ENCODE measurements around the gene TFF1. TPM values are rescaled to one million over a fixed set of nuclear protein-coding genes. Genes with fewer than 3 reads are reported as not detected.
A peak's percentile ranks its signal among the peaks of the same experiment; 100 is the strongest.

TFF1 gene
- total RNA-seq, 2 experiments from 2014 or later = not detected

- no peaks in the 10 kb centered on the region for H3K9me3 Mint-ChIP-seq
- H3K4me3 Mint-ChIP-seq = peak overlapping the region; percentile 6
- H3K36me3 Mint-ChIP-seq = peaks cover 1% of the 10 kb centered on the region
- H3K27ac Mint-ChIP-seq = peak overlapping the region; percentile 28
- peak; percentile 78 for DNase-seq
- peak; percentile 99 for ATAC-seq (ENCODE audit: low read depth)
- H3K27me3 Mint-ChIP-seq = peaks cover 8% of the 10 kb centered on the region
- peaks cover 4% of the 10 kb centered on the region for H3K4me1 Mint-ChIP-seq
- POLR2A ChIA-PET = interaction anchor here (2.0 kb wide), 1 partner anchor 66 kb away, joined by 6 read pairs; the partner anchor contains the start of gene UBASH3A
Measured at GRCh38 chr21:42337830-42338728, 28.3 kb downstream of the TFF1 start.

DNA sequence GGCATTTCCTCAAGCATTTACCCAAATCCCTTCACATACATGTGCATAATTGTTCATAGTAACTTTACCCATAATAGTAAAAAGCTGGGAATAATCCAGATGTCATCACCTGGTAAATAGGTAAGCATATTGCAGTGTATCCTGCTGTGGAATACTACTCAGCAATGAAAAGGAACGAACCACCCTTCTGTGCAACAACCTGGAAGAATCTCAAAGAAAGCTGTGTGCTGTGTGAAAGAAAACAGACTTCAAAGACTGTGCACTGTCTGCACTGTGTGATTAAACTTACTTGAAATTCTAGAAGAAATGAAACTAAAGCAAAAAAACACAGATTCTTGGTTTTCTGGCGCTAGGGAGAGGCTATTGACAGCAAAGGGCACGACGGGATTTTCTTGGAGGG is 29.1 kb downstream of the TFF1 start:
- Mint-ChIP-seq H3K4me3 (no peak overlapping the region), H3K4me1 (peaks cover 4% of the 10 kb centered on the region), H3K27ac (no peak overlapping the region), H3K36me3 (peaks cover 1% of the 10 kb centered on the region), H3K9me3 (no peaks in the 10 kb centered on the region), H3K27me3 (peaks cover 13% of the 10 kb centered on the region)
- POLR2A ChIA-PET = interaction anchor here (2.0 kb wide), 1 partner anchor 67 kb away, joined by 6 read pairs; the partner anchor contains the start of gene UBASH3A
- ATAC-seq (ENCODE audit: low read depth) = no peak
- no peak for DNase-seq

GRCh38 chr21:42336054-42336453 is 30.3 kb downstream of the TFF1 start:
- ATAC-seq (ENCODE audit: low read depth) (no peak), DNase-seq (no peak)
- Mint-ChIP-seq H3K9me3 (peaks cover 9% of the 10 kb centered on the region), H3K27me3 (peaks cover 19% of the 10 kb centered on the region), H3K27ac (no peak overlapping the region), H3K36me3 (peaks cover 6% of the 10 kb centered on the region), H3K4me1 (peaks cover 4% of the 10 kb centered on the region), H3K4me3 (no peak overlapping the region)
- POLR2A ChIA-PET = interaction anchor here (0.6 kb wide), 1 partner anchor 332 kb away, joined by 4 read pairs; no protein-coding TSS in a partner anchor

DNA sequence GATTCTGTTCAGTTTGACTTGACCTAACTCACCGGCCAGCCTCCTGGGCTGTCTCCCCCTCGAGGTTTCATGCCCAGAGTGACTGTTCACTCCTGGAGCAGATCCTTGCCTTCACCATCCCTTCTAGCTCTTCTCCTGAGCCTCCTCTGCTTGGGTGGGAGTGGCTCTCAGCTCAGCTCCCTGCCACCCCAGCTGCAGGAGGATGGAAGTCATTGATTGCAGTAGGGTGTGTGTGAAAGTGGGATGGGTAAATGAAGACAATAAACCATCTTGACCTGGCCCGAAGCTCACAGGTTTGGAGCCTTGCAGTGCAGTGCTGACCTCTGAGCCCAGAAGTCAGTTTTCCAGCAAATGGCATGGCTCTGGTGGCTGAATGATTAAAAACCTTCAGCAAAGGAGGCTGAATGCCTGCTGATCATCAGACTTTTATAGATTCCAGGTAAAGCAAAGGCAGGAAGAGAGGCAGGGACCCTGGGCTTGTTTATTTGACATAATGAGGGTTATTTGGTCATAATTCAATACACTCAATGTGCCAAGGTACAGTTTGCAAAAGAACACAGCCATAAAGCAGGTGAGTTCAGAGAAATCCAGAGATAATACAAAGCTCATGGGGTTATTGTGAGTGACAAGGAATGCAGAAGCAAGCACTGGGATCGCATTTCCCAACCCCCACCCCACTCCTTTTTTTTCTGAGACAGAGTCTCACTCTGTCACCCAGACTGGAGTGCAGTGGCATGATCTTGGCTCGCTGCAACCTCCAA is 33.6 kb downstream of the TFF1 start:
- no peak overlapping the region for H3K4me3 Mint-ChIP-seq
- H3K4me1 Mint-ChIP-seq = peaks cover 3% of the 10 kb centered on the region
- no peak overlapping the region for H3K27ac Mint-ChIP-seq
- peaks cover 6% of the 10 kb centered on the region for H3K36me3 Mint-ChIP-seq
- peaks cover 35% of the 10 kb centered on the region for H3K27me3 Mint-ChIP-seq
- POLR2A ChIA-PET = interaction anchor here (1.0 kb wide), 1 partner anchor 271 kb away, joined by 4 read pairs; no protein-coding TSS in a partner anchor
- DNase-seq (no peak), ATAC-seq (ENCODE audit: low read depth) (no peak)
- peaks cover 9% of the 10 kb centered on the region for H3K9me3 Mint-ChIP-seq

DNA sequence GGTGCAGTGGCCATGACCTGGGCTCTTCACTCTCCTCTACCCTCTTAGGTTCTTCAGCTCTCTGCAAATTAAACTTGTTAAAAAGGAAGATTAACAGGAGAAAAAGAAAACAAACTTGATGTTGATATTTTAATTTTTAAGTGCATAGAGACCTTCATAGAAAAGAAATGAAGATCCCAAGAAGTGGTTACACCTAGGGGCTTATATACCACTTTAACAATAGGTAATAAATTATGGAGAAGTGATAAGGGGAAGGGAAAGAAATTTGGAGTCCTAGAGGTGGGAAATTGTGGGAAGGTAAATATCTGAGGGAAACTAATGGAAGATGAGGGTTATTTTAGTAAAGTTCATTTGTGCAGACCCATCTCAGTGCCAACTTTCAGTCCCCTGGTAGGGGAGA is 34.7 kb downstream of the TFF1 start:
- Mint-ChIP-seq H3K36me3 (peaks cover 6% of the 10 kb centered on the region), H3K27me3 (peaks cover 42% of the 10 kb centered on the region), H3K9me3 (peaks cover 9% of the 10 kb centered on the region), H3K4me3 (no peak overlapping the region), H3K27ac (no peak overlapping the region), H3K4me1 (no peaks in the 10 kb centered on the region)
- DNase-seq (no peak), ATAC-seq (ENCODE audit: low read depth) (no peak)
- POLR2A ChIA-PET = no interaction called here

DNA sequence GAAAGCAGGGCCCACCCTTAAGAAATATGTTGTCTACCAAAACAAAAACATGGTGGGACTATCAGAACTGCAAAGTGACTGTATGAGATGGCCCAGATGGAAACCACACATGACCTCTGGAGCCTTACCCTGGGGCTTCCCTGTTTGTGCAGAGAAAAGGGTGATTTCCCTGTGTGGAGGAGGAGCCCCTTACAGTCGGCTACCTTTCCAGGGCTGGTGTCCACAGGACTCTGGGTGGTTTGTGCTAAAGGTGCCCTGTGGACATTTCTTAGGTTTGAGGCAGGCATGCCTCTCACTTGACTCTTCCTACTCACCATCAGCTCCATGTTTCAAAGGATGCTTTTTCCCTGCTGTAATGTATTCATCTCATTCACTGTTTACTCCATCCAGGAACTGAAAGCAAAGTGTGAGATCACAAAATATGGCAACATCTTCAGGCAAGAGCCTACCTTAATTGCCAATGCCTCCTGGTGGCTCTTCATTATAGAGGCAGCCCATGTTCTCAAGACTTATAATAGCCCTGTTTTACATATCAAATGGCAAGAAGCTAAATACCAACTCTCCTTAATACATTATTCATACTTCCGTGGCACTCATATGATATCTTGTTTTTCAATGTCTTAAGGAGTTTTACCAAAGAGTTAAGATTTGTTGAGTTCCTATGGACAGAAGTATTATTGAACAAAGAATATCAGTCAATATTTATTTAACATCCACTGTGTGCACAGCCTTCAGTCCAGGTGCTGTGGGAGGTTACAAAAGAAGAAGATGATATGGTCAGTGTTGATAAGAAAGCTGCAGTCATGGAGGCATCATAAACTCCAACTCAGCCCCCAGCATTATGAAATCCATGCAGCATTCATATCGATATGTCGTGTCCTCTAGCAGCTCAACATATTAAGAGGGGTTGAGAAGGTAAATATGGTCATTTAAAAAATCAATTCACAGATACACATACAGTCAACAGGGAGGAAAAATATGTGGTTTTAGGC is 35.7 kb downstream of the TFF1 start:
- Mint-ChIP-seq H3K4me1 (no peaks in the 10 kb centered on the region), H3K36me3 (peaks cover 6% of the 10 kb centered on the region), H3K4me3 (no peak overlapping the region), H3K9me3 (peaks cover 9% of the 10 kb centered on the region), H3K27ac (peak overlapping the region; percentile 3), H3K27me3 (peaks cover 45% of the 10 kb centered on the region)
- POLR2A ChIA-PET = no interaction called here
- DNase-seq = no peak
- ATAC-seq (ENCODE audit: low read depth) = no peak

DNA sequence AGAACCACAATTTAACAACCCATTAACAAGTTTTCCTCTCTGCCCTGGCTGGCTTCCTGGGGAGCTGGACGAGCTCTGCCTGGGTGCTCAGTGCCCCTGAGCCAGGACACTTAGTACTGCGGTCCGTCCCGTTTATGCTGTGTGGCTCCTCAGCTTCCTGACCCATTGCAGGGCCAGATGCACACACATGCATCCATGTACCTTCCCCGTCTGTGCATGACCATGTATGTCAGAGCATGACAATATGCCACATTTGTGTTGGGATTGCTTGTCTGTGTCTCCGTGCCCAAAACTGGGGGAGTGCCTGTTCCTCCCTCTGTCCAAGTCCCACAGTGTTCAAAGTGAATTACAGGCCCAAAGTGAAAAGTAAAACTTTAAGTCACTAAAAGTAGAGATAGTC is 41.4 kb downstream of the TFF1 start:
- no peaks in the 10 kb centered on the region for H3K36me3 Mint-ChIP-seq
- no peaks in the 10 kb centered on the region for H3K9me3 Mint-ChIP-seq
- POLR2A ChIA-PET = no interaction called here

DNA sequence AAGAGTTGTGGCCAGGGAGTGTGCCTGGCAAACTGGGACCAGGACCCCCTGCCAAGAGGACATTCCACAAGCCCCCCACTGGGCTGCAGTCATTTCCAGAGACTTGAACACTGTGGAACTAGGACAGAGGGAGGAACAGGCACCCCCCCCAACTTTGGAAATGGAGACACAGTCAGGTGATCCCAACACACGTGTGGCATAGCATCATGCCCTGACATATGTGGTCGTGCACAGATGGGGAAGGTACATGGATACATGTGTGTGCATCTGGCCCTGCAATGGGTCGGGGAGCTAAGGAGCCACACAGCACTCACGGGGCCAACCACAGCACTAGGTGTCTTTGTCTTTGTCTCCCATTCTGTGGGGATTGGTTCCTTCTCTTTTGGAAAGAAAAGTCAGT is 44.5 kb downstream of the TFF1 start:
- ATAC-seq (ENCODE audit: low read depth) (no peak), DNase-seq (no peak)
- POLR2A ChIA-PET = no interaction called here
- Mint-ChIP-seq H3K4me1 (peaks cover 4% of the 10 kb centered on the region), H3K27ac (no peak overlapping the region), H3K27me3 (peaks cover 18% of the 10 kb centered on the region), H3K9me3 (no peaks in the 10 kb centered on the region), H3K36me3 (no peaks in the 10 kb centered on the region), H3K4me3 (no peak overlapping the region)

More for the DNA sequence above, 41.4 kb downstream of the TFF1 start:
- no peak overlapping the region for H3K27ac Mint-ChIP-seq
- H3K27me3 Mint-ChIP-seq = peaks cover 38% of the 10 kb centered on the region
- H3K4me1 Mint-ChIP-seq = peaks cover 1% of the 10 kb centered on the region
- no peak overlapping the region for H3K4me3 Mint-ChIP-seq
- no peak for ATAC-seq (ENCODE audit: low read depth)
- no peak for DNase-seq

DNA sequence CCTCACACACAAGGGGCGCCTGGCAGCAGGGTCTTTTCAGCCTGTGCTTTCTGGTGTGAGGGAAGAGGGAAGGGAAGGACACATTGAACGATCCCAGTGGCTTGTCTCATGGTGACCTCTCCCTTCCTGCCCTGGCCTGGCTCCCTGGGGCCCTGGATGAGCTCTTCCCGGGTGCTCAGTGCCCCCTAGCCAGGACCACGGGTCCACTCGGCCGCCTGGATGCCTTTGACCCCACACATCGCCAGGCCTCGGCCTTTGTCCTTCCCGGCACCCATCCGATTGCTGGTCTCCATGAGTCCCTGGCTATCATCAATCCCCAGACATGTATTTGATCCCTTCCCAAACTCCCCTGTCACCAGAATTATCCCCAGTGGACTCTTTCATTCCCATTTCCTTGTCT is 45.1 kb downstream of the TFF1 start:
- Mint-ChIP-seq H3K27ac (no peak overlapping the region), H3K27me3 (peaks cover 12% of the 10 kb centered on the region), H3K9me3 (no peaks in the 10 kb centered on the region), H3K36me3 (no peaks in the 10 kb centered on the region), H3K4me1 (peaks cover 4% of the 10 kb centered on the region), H3K4me3 (no peak overlapping the region)
- ATAC-seq (ENCODE audit: low read depth) = no peak
- no peak for DNase-seq
- POLR2A ChIA-PET = no interaction called here

DNA sequence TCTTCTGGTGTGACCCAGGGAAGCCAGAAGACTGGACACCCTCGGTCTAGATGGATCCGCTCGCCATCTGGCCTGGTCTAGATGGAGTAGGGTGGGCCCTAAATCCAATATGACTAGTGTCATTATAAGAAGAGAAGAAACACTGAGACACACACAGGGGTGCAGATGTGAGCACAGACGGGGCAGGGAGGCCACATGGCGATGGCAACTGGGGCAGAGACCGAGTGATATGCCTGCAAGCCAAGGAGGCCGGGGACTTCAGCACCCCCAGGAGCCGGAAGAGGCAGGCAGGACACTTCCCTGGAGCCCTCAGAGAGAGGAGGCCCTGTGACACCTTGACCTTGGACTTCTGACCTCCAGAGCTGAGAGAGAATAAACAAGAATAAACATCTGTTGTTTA is 45.5 kb downstream of the TFF1 start:
- peaks cover 4% of the 10 kb centered on the region for H3K4me1 Mint-ChIP-seq
- POLR2A ChIA-PET = no interaction called here
- H3K27ac Mint-ChIP-seq = no peak overlapping the region
- no peak overlapping the region for H3K4me3 Mint-ChIP-seq
- ATAC-seq (ENCODE audit: low read depth) (no peak), DNase-seq (no peak)
- peaks cover 12% of the 10 kb centered on the region for H3K27me3 Mint-ChIP-seq
- H3K36me3 Mint-ChIP-seq = no peaks in the 10 kb centered on the region
- H3K9me3 Mint-ChIP-seq = no peaks in the 10 kb centered on the region

- no peak for ATAC-seq (ENCODE audit: low read depth)
- H3K27me3 Mint-ChIP-seq = peaks cover 12% of the 10 kb centered on the region
- H3K4me3 Mint-ChIP-seq = no peak overlapping the region
- H3K9me3 Mint-ChIP-seq = no peaks in the 10 kb centered on the region
- POLR2A ChIA-PET = no interaction called here
- no peak for DNase-seq
- no peak overlapping the region for H3K27ac Mint-ChIP-seq
- H3K4me1 Mint-ChIP-seq = peaks cover 4% of the 10 kb centered on the region
- H3K36me3 Mint-ChIP-seq = no peaks in the 10 kb centered on the region
Measured at GRCh38 chr21:42319851-42320572, 46.3 kb downstream of the TFF1 start.

DNA sequence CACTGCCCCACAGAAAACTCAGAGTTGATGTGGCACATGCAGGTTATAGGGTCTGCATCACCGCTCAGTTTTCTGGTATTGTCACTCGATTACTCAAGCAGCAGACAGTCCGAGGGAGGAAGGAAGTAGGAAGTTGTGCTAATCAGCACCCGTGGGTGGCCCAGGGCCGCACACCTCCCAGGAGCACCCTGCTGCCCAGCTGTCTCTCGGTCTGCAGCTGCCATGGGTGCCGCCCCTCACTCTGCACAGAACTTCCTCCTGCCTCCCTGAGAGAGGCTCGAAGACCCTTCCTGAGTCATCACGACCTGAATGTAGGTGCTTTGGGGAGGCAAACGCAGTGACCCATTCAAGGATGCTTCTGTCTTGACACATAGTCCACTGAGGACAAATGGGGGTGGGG is 47.0 kb downstream of the TFF1 start:
- POLR2A ChIA-PET = no interaction called here
- Mint-ChIP-seq H3K4me3 (no peak overlapping the region), H3K27me3 (peaks cover 7% of the 10 kb centered on the region), H3K4me1 (peaks cover 4% of the 10 kb centered on the region), H3K27ac (no peak overlapping the region), H3K36me3 (no peaks in the 10 kb centered on the region), H3K9me3 (no peaks in the 10 kb centered on the region)
- DNase-seq (no peak), ATAC-seq (ENCODE audit: low read depth) (no peak)
